ENCODE measurements around the gene COX4I1.

DNA sequence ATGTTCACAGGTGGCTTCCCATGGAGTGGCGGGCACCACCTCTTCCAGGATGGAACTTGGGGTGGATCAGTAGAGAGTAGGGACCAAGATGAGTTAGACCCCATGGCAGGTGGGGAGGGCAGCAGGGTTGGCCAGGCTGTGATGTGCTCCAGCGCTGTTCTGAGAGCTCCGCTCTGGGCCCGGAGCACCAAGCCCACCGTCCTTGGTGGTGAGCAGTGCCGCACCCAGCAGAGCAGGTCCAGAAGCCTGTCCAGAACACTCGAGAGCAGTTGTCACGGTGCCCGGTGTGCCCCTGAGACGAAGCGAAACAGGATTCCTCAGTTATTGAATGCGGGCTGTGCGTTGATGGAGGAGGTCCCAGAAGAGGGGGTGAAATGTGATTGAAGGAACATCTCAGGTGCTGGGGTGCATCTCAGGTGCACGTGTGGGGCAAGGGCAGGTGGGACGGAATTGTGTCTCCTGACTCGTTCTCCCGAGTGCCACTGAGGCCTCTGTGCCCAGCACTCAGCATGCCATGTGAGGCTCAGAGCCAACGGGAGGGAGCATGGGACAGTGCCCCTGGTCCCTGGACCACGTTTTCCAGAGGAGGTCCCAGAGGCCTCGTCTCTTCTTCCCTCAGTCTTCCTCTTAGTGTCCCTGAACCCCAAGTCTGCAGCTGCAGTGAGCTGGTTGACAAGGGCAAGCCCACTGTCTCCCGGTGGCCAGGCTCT, 39.5 kb downstream of the COX4I1 start:
- no peak for TF ChIP-seq POLR2AphosphoS5 (IDR thresholded peaks at IDR 0.05)
- no peak for TF ChIP-seq POLR2A (IDR thresholded peaks at IDR 0.05)
